ENCODE measurements around the gene TAF11L13. TPM values are rescaled to one million over a fixed set of nuclear protein-coding genes. Genes with fewer than 3 reads are reported as not detected.

The TAF11L13 gene
- not detected in 2 replicates for total RNA-seq

GRCh38 chr5:17631788-17632187 lies at the start of gene TAF11L13:
Gene TAF11L13 (plus strand): TSS chr5:17632088.

DNA sequence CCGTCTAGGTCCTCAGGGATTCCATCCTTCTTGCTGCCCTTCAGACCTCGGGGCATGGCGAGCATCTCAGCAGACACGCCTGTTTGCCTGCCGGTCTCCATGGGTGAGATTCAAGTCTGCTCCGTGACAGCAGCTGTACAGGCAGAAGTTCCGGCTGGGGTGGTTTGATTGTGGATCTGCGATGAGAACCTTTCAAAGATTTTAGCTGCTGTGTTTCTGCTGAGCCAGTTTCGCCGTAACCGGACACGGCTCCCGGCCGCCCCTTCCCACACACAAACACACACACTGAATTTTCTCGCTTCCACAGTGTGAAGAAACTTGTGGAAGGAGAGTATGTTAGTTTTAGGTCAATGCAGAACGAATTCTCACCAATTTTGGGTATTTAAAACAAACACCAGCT lies 46.2 kb upstream of the TAF11L13 start, which contains the start of gene TAF11L7:
Gene TAF11L7 (minus strand): TSS at position 101 of the 400 bp plus-strand sequence.

DNA sequence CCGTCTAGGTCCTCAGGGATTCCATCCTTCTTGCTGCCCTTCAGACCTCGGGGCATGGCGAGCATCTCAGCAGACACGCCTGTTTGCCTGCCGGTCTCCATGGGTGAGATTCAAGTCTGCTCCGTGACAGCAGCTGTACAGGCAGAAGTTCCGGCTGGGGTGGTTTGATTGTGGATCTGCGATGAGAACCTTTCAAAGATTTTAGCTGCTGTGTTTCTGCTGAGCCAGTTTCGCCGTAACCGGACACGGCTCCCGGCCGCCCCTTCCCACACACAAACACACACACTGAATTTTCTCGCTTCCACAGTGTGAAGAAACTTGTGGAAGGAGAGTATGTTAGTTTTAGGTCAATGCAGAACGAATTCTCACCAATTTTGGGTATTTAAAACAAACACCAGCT lies 41.0 kb upstream of the TAF11L13 start, which contains the start of gene TAF11L8:
Gene TAF11L8 (minus strand): TSS at position 101 of the 400 bp plus-strand sequence.

DNA sequence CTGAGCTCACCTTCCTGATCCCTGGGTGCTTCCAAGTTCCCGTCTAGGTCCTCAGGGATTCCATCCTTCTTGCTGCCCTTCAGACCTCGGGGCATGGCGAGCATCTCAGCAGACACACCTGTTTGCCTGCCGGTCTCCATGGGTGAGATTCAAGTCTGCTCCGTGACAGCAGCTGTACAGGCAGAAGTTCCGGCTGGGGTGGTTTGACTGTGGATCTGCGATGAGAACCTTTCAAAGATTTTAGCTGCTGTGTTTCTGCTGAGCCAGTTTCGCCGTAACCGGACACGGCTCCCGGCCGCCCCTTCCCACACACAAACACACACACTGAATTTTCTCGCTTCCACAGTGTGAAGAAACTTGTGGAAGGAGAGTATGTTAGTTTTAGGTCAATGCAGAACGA lies 37.6 kb upstream of the TAF11L13 start, which contains the start of gene TAF11L9:
Gene TAF11L9 (minus strand): TSS at position 140 of the 400 bp plus-strand sequence.

GRCh38 chr5:17597728-17598127 lies 34.2 kb upstream of the TAF11L13 start, which contains the start of gene TAF11L10:
Gene TAF11L10 (minus strand): TSS chr5:17597828.

GRCh38 chr5:17603880-17604279 lies 28.0 kb upstream of the TAF11L13 start, which contains the start of gene TAF11L11:
Gene TAF11L11 (plus strand): TSS chr5:17604183.

GRCh38 chr5:17610092-17610491 lies 21.8 kb upstream of the TAF11L13 start, which contains the start of gene TAF11L12:
Gene TAF11L12 (plus strand): TSS chr5:17610392.

DNA sequence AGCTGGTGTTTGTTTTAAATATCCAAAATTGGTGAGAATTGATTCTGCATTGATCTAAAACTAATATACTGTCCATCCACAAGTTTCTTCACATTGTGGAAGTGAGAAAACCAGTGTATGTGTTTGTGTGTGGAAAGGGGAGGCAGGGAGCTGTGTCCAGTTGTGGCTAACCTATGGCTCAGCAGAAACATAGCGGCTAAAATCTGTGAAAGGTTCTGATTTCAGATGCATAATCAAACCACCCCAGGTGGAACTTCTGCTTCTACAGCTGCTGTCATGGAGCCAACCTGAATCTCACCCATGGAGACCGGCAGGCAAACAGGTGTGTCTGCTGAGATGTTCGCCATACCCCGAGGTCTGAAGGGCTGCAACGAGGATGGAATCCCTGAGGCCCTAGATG lies 2.3 kb downstream of the TAF11L13 start, which contains the start of gene TAF11L14:
Gene TAF11L14 (plus strand): TSS at position 301 of the 400 bp plus-strand sequence.

Small RNA genes lying within 50 kb of the gene (small RNA-seq; reads per million reads assigned to genes)
- not detected for gene AC233724.1
- not detected for gene AC233724.12
- not detected for gene AC233724.2
- not detected for gene AC233724.3
- gene AC233724.4: not detected
- not detected for gene AC233724.6
- gene AC233724.7: not detected

Other genes with a start within 250 kb of the TAF11L13 start
- not detected in 2 replicates for gene TAF11L2, start 133.9 kb upstream of the TAF11L13 start, total RNA-seq
- not detected in 2 replicates for gene TAF11L3, start 113.7 kb upstream of the TAF11L13 start, total RNA-seq
- not detected in 2 replicates for gene TAF11L4, start 110.3 kb upstream of the TAF11L13 start, total RNA-seq
- gene TAF11L5, start 106.9 kb upstream of the TAF11L13 start, total RNA-seq: not detected in 2 replicates
- gene TAF11L6, start 103.4 kb upstream of the TAF11L13 start, total RNA-seq: not detected in 2 replicates
- gene TAF11L7, start 46.3 kb upstream of the TAF11L13 start, total RNA-seq: not detected in 2 replicates
- gene TAF11L8, start 41.1 kb upstream of the TAF11L13 start, total RNA-seq: not detected in 2 replicates
- gene TAF11L9, start 37.7 kb upstream of the TAF11L13 start, total RNA-seq: not detected in 2 replicates
- gene TAF11L10, start 34.3 kb upstream of the TAF11L13 start, total RNA-seq: not detected in 2 replicates
- gene TAF11L11, start 27.9 kb upstream of the TAF11L13 start, total RNA-seq: not detected in 2 replicates
- gene TAF11L12, start 21.7 kb upstream of the TAF11L13 start, total RNA-seq: not detected in 2 replicates
- not detected in 2 replicates for gene TAF11L14, start 2.4 kb downstream of the TAF11L13 start, total RNA-seq